Measurements from ENCODE around the gene CIBAR2.

Gene CIBAR2

DNA sequence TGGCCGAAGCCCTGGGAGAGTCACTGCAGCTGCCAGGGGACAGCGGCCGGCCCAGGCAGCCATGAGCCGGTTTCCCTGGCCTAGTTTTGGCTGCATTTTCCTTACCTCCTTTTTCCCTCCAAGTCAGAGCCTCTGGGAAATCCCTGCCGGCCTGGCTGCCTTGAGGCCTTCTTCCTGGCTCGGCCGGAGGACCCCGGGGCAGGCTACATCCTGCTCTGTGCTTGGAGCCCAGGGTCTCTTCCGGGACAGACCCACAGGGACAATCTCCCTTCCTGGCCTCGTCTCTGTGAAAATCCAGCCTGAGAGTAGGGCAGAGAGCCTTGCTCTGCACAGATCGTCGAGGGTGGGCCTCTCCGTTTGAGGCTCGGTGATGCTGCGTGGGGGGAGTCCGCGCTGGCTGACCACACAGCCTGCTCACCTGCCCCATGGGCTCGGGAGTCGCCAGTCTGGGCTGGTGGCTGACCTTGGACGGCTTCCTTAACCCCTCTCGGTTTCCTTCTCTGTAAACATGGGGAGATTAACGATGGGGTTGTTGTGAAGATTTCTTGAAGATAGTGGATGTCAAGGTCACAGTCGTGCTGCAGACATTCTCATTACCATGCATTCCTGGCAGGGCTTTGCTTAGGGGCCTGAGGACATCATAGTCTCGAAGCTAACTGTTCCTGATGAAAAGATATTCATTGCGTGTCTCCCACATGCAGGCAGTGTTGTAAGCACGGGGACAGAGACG, 34.8 kb upstream of the CIBAR2 start:
- no peak for TF ChIP-seq MYC (IDR thresholded peaks at IDR 0.05; ENCODE audit: low read depth, low read length)
- TF ChIP-seq, protein P1, sequence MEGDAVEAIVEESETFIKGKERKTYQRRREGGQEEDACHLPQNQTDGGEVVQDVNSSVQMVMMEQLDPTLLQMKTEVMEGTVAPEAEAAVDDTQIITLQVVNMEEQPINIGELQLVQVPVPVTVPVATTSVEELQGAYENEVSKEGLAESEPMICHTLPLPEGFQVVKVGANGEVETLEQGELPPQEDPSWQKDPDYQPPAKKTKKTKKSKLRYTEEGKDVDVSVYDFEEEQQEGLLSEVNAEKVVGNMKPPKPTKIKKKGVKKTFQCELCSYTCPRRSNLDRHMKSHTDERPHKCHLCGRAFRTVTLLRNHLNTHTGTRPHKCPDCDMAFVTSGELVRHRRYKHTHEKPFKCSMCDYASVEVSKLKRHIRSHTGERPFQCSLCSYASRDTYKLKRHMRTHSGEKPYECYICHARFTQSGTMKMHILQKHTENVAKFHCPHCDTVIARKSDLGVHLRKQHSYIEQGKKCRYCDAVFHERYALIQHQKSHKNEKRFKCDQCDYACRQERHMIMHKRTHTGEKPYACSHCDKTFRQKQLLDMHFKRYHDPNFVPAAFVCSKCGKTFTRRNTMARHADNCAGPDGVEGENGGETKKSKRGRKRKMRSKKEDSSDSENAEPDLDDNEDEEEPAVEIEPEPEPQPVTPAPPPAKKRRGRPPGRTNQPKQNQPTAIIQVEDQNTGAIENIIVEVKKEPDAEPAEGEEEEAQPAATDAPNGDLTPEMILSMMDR (IDR thresholded peaks at IDR 0.05; ENCODE audit: low read depth, low read length), result no peak
- no peak for TF ChIP-seq POLR2A (IDR thresholded peaks at IDR 0.05; ENCODE audit: extremely low read depth, insufficient read length)
- TF ChIP-seq, protein P2, sequence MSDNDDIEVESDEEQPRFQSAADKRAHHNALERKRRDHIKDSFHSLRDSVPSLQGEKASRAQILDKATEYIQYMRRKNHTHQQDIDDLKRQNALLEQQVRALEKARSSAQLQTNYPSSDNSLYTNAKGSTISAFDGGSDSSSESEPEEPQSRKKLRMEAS (IDR thresholded peaks at IDR 0.05; ENCODE audit: low read depth, low read length), result no peak
- no peak for DNase-seq (ENCODE audit: low read depth)
- H3K4me3 ChIP-seq (ENCODE audit: low read depth, low read length), result no peak overlapping the region

DNA sequence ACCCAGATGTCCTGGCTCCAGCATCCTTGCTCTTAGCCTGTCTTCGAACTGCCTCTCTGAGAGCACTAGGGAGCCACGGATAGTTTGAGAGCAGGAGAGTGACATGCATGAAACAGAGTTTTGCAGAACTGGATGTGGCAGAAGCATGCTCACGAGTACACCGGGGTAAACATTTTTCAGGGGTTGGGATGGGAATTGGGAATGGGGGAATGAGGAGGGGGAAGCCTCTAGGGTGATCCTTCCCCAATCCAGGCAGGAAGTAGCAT, 34.2 kb upstream of the CIBAR2 start:
- TF ChIP-seq, protein P2 (IDR thresholded peaks at IDR 0.05; ENCODE audit: low read depth, low read length), result no peak
- TF ChIP-seq, protein P1 (IDR thresholded peaks at IDR 0.05; ENCODE audit: low read depth, low read length), result no peak
- TF ChIP-seq MYC (IDR thresholded peaks at IDR 0.05; ENCODE audit: low read depth, low read length) (no peak), POLR2A (IDR thresholded peaks at IDR 0.05; ENCODE audit: extremely low read depth, insufficient read length) (no peak)
- no peak overlapping the region for H3K4me3 ChIP-seq (ENCODE audit: low read depth, low read length)
- no peak for DNase-seq (ENCODE audit: low read depth)

DNA sequence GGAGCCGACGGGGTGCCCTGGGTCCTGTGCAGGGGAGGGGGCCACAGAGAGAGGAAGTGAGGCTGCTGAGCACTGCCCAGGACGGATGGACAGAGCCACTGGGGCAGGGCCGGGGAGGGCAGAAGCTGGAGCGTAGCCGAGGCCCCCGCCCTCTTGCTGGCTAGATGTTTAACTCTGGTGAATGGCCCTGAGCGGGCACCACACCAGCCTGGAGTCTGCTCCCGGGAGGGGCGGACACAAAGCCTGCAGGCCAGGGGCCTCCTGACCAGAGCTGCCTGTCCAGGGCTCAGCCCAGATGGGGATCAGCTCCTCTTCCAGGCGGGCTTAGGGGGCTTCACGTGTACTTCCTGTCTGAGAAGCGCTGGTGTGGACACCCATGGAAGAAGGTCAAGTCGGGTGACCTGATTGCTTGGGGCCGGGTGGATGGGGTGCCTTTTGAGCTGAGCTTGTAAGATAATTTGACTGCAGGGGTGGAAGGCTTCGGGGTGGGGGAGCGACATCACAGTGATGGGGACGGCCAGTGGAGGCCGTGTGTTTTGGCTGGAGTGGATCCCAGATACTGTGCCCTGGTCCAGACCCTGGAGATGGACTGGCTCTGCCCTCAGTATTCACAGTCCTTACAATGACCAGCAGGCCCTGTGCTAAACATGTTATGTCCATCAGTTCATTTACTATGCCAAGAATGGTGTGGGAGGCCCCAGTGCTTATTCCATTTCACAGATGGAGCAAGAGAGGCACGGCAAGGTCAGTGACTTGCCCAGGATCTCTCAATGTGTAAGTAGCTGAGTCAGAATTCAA, 33.7 kb upstream of the CIBAR2 start:
- no peak for TF ChIP-seq POLR2A (IDR thresholded peaks at IDR 0.05; ENCODE audit: extremely low read depth, insufficient read length)
- TF ChIP-seq MYC (IDR thresholded peaks at IDR 0.05; ENCODE audit: low read depth, low read length), result no peak
- TF ChIP-seq, protein P2 (IDR thresholded peaks at IDR 0.05; ENCODE audit: low read depth, low read length), result no peak
- TF ChIP-seq, protein P1 (IDR thresholded peaks at IDR 0.05; ENCODE audit: low read depth, low read length), result no peak
- no peak for DNase-seq (ENCODE audit: low read depth)
- H3K4me3 ChIP-seq (ENCODE audit: low read depth, low read length), result no peak overlapping the region

DNA sequence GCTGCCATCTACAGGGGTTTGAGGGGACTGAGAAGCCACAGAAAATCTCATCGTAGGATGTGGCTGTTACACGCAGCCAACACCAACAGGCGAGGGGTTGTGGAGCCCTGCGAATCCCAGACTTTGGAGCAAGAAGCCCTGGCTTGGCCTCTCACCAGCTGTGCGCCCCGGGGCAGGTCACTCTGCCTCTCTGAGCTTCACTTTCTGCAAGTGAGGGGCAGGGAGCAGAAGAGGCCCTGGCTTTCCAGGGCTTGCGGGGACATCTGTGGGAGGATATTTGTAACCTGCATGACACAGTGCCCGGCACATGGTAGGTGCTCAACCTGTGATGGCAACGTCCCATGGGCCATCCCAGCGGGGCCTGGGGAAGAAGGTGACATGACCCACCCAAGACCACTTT, 32.9 kb upstream of the CIBAR2 start:
- TF ChIP-seq, protein P1 (IDR thresholded peaks at IDR 0.05; ENCODE audit: low read depth, low read length), result no peak
- TF ChIP-seq, protein P2 (IDR thresholded peaks at IDR 0.05; ENCODE audit: low read depth, low read length), result no peak
- TF ChIP-seq POLR2A (IDR thresholded peaks at IDR 0.05; ENCODE audit: extremely low read depth, insufficient read length), result no peak
- no peak for TF ChIP-seq MYC (IDR thresholded peaks at IDR 0.05; ENCODE audit: low read depth, low read length)
- no peak for DNase-seq (ENCODE audit: low read depth)
- H3K4me3 ChIP-seq (ENCODE audit: low read depth, low read length), result no peak overlapping the region

DNA sequence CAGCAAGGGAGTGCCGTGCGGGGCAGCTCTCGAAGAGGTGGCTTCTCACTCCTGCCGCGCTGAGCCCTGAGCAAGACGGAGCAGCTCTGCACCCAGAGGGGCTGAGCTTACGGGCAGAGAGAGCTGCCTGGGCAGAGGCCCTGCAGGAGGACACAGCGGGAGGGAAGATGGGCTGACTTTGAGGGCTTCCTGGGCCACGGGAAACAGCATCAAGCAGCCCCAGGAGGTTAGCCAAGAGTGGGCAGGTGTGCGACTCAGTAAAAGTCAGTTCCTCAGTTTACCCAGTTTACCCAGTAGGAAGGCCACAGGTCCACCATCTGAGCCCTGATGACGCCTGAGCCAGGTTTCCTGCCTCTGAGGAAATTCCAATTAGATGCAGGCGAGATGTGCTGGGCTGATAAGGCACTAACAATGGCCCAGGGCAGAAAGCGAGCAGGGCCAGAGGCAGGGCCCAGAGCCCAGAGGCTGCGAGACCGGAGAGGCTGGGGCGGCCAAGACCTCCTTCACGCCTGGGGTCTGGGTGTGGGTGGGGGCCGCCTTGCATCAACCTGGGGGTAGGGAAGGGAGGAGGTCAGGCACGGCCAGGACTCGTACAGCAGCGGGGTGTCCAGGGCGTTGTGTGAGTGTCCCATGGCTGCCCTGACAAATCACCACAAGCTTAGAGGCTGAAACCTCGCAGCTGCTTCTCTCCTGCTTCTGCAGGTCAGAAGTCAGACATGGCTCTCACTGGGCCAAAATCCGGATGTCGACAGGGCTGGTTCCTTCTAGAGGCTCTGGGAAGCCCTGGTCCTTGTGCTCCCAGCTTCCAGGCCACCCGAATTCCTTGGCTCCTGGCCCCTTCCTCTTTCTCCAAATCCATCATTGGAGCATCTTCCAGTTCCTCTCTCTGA, 32.0 kb upstream of the CIBAR2 start:
- DNase-seq (ENCODE audit: low read depth), result no peak
- TF ChIP-seq, protein P1 (IDR thresholded peaks at IDR 0.05; ENCODE audit: low read depth, low read length), result no peak
- TF ChIP-seq, protein P2 (IDR thresholded peaks at IDR 0.05; ENCODE audit: low read depth, low read length), result no peak
- TF ChIP-seq POLR2A (IDR thresholded peaks at IDR 0.05; ENCODE audit: extremely low read depth, insufficient read length) (no peak), MYC (IDR thresholded peaks at IDR 0.05; ENCODE audit: low read depth, low read length) (no peak)
- H3K4me3 ChIP-seq (ENCODE audit: low read depth, low read length), result no peak overlapping the region

Measured in NB4 (cell line).